Endodermal cell (in vitro differentiated cells): ENCODE data around the gene USP12. TPM values are rescaled to one million over a fixed set of nuclear protein-coding genes. Genes with fewer than 3 reads are reported as not detected.

Experiments
- DNase-seq: peaks from one replicate; pipeline ENCODE4 v3.0.0-alpha.2; 2017
- H3K27ac ChIP-seq: 2 replicates; pipeline ENCODE4 v1.5.1; 2013; ENCODE audit warnings: mild to moderate bottlenecking, low read depth, low read length, moderate library complexity
- H3K27me3 ChIP-seq: 2 replicates; pipeline ENCODE4 v1.6.1; 2013; ENCODE audit warnings: mild to moderate bottlenecking, low read length, moderate library complexity; ENCODE audit not compliant: insufficient read depth, control insufficient read depth, poor library complexity, severe bottlenecking
- H3K36me3 ChIP-seq: 2 replicates; pipeline ENCODE4 v1.7.0; 2013; ENCODE audit warnings: mild to moderate bottlenecking, low read length, moderate library complexity; ENCODE audit not compliant: control insufficient read depth, insufficient read depth
- H3K4me1 ChIP-seq: one replicate; pipeline ENCODE4 v1.7.0; 2013; ENCODE audit warnings: low read length; ENCODE audit not compliant: control insufficient read depth, insufficient read depth
- H3K4me3 ChIP-seq: 2 replicates; pipeline ENCODE4 v1.5.1; 2013; ENCODE audit warnings: mild to moderate bottlenecking, low read length, moderate library complexity
- H3K9ac ChIP-seq: 2 replicates; pipeline ENCODE4 v1.6.1; 2013; ENCODE audit warnings: mild to moderate bottlenecking, low read length, moderate library complexity; ENCODE audit not compliant: poor library complexity, severe bottlenecking; ENCODE audit errors: extremely low read depth
- H3K9me3 ChIP-seq: 2 replicates; pipeline ENCODE4 v1.6.1; 2013; ENCODE audit warnings: mild to moderate bottlenecking, low read length, moderate library complexity; ENCODE audit not compliant: control insufficient read depth
- H3K27ac Mint-ChIP-seq: 2 replicates; pipeline ENCODE4 v1.8.0; 2020; ENCODE audit warnings: mixed read lengths
- H3K27me3 Mint-ChIP-seq: 2 replicates; pipeline ENCODE4 v1.8.0; 2021; ENCODE audit warnings: mild to moderate bottlenecking, mixed read lengths; ENCODE audit not compliant: insufficient read depth
- H3K36me3 Mint-ChIP-seq: 2 replicates; pipeline ENCODE4 v1.8.0; 2020; ENCODE audit warnings: low read depth, mixed read lengths
- H3K4me1 Mint-ChIP-seq: 2 replicates; pipeline ENCODE4 v1.8.0; 2020; ENCODE audit warnings: mixed read lengths
- H3K4me3 Mint-ChIP-seq: 2 replicates; pipeline ENCODE4 v1.8.0; 2020; ENCODE audit warnings: mild to moderate bottlenecking, moderate library complexity, mixed read lengths
- H3K9me3 Mint-ChIP-seq: 2 replicates; pipeline ENCODE4 v1.8.0; 2020; ENCODE audit warnings: mild to moderate bottlenecking, mixed read lengths
- CTCF ChIP-seq: fragments of 200-600 bp; sonication (generic); conservative IDR thresholded peaks from 2 replicates; pipeline ENCODE4 v1.5.0; 2021; ENCODE audit warnings: antibody characterized with exemption, mild to moderate bottlenecking
- WGBS, 2 experiments: methylation state at CpG; one replicate each; pipeline versions ENCODE4 v1.1.5 to v1.1.7; 2013; ENCODE audit warnings: missing lambda C conversion rate in 2 of 2, mixed read lengths in 1 of 2; ENCODE audit not compliant: insufficient coverage in 1 of 2, insufficient read length in 1 of 2; 5-methylcytosine and 5-hydroxymethylcytosine counted together
- total RNA-seq, 2 donors: library from RNA; stranded (reverse); fragmentation: NEBNext Ultra II Directional in 1 of 2; extraction: Animal tissue kit (Norgen Biotek cat#: 25700) in 1 of 2; gene quantifications; 2 replicates in 1 of 2; 3 replicates in 1 of 2; pipeline ENCODE4 v1.2.1, GENCODE V29; 2021

USP12 gene
- total RNA-seq, 2 donors from 2014 or later, result 18.9 to 23.2 TPM

GRCh38 chr13:27024776-27025492 is 146.7 kb downstream of the USP12 start:
- 92 to 95% methylated on average over 11 to 13 of the region's 13 CpGs for WGBS, 2 experiments
- peak; percentile 34 for TF ChIP-seq CTCF
- Mint-ChIP-seq H3K27ac (no peak overlapping the region), H3K27me3 (peaks cover 5% of the 10 kb centered on the region), H3K4me1 (peaks cover 21% of the 10 kb centered on the region), H3K4me3 (no peak overlapping the region), H3K36me3 (no peaks in the 10 kb centered on the region), H3K9me3 (peaks cover 5% of the 10 kb centered on the region)
- H3K27ac ChIP-seq, result no peak overlapping the region
- H3K36me3 ChIP-seq, result no peaks in the 10 kb centered on the region
- no peaks in the 10 kb centered on the region for H3K27me3 ChIP-seq
- peaks cover 15% of the 10 kb centered on the region for H3K4me1 ChIP-seq
- DNase-seq, result no peak
- H3K4me3 ChIP-seq, result no peak overlapping the region
- no peaks in the 10 kb centered on the region for H3K9me3 ChIP-seq
- H3K9ac ChIP-seq, result no peak overlapping the region

- H3K27me3 Mint-ChIP-seq, result peaks cover 5% of the 10 kb centered on the region
- H3K9me3 ChIP-seq, result no peaks in the 10 kb centered on the region
- no peak for DNase-seq
- TF ChIP-seq CTCF, result no peak
- no peak overlapping the region for H3K27ac Mint-ChIP-seq
- H3K36me3 Mint-ChIP-seq, result no peaks in the 10 kb centered on the region
- H3K27me3 ChIP-seq, result no peaks in the 10 kb centered on the region
- H3K9me3 Mint-ChIP-seq, result peaks cover 6% of the 10 kb centered on the region
- no peak overlapping the region for H3K4me3 Mint-ChIP-seq
- peaks cover 15% of the 10 kb centered on the region for H3K4me1 ChIP-seq
- H3K4me3 ChIP-seq, result no peak overlapping the region
- H3K9ac ChIP-seq, result no peak overlapping the region
- H3K4me1 Mint-ChIP-seq, result peaks cover 24% of the 10 kb centered on the region
- H3K36me3 ChIP-seq, result no peaks in the 10 kb centered on the region
- H3K27ac ChIP-seq, result no peak overlapping the region
- 100% methylated on average over 2 of the region's 2 CpGs; no CpG with 5 or more reads in 1 of the 2 experiments for WGBS, 2 experiments
Observed at GRCh38 chr13:27024074-27024461, 147.5 kb downstream of the USP12 start.

GRCh38 chr13:27023385-27024073 is 148.1 kb downstream of the USP12 start:
- Histone ChIP-seq H3K27me3 (no peaks in the 10 kb centered on the region), H3K27ac (no peak overlapping the region), H3K9me3 (no peaks in the 10 kb centered on the region), H3K4me3 (no peak overlapping the region), H3K9ac (no peak overlapping the region), H3K36me3 (no peaks in the 10 kb centered on the region), H3K4me1 (peaks cover 15% of the 10 kb centered on the region)
- peaks cover 6% of the 10 kb centered on the region for H3K9me3 Mint-ChIP-seq
- H3K27ac Mint-ChIP-seq, result no peak overlapping the region
- 87 to 94% methylated on average over 6 to 8 of the region's 8 CpGs for WGBS, 2 experiments
- peaks cover 5% of the 10 kb centered on the region for H3K27me3 Mint-ChIP-seq
- peak; percentile 12 for DNase-seq
- no peak overlapping the region for H3K4me3 Mint-ChIP-seq
- peaks cover 25% of the 10 kb centered on the region for H3K4me1 Mint-ChIP-seq
- TF ChIP-seq CTCF, result peak; percentile 20
- H3K36me3 Mint-ChIP-seq, result no peaks in the 10 kb centered on the region
